IPS-18c (cell line): ENCODE results near the gene P4HTM.
A peak's percentile ranks its signal among the peaks of the same experiment; 100 is the strongest.

ENCODE experiments used
- H3K4me3 ChIP-seq: 2 replicates; pipeline ENCODE4 v1.7.0; 2013; ENCODE audit warnings: low read depth, mild to moderate bottlenecking, low read length, moderate library complexity; ENCODE audit not compliant: insufficient read depth
- H3K9me3 ChIP-seq: one replicate; pipeline ENCODE4 v1.6.1; 2013; ENCODE audit warnings: mild to moderate bottlenecking, low read length, moderate library complexity; ENCODE audit not compliant: control insufficient read depth, insufficient read depth

The P4HTM gene

GRCh38 chr3:48979451-48979850, 10.6 kb upstream of the P4HTM start:
- no peak overlapping the region for H3K4me3 ChIP-seq
- H3K9me3 ChIP-seq = no peaks in the 10 kb centered on the region

- no peak overlapping the region for H3K4me3 ChIP-seq
Measured at GRCh38 chr3:48980295-48980694, 9.7 kb upstream of the P4HTM start.

GRCh38 chr3:48982016-48982415, 8.0 kb upstream of the P4HTM start:
- Histone ChIP-seq H3K9me3 (no peaks in the 10 kb centered on the region), H3K4me3 (no peak overlapping the region)

More at GRCh38 chr3:48980295-48980694, 9.7 kb upstream of the P4HTM start:
- H3K9me3 ChIP-seq = no peaks in the 10 kb centered on the region

- Histone ChIP-seq H3K9me3 (no peaks in the 10 kb centered on the region), H3K4me3 (no peak overlapping the region)
Measured at GRCh38 chr3:48982686-48983085, 7.4 kb upstream of the P4HTM start.

GRCh38 chr3:48983096-48983495, 6.9 kb upstream of the P4HTM start:
- no peaks in the 10 kb centered on the region for H3K9me3 ChIP-seq
- H3K4me3 ChIP-seq = no peak overlapping the region

GRCh38 chr3:48984663-48985062, 5.4 kb upstream of the P4HTM start:
- H3K9me3 ChIP-seq = no peaks in the 10 kb centered on the region
- H3K4me3 ChIP-seq = no peak overlapping the region

GRCh38 chr3:48985831-48986376, 4.1 kb upstream of the P4HTM start:
- H3K9me3 ChIP-seq = no peaks in the 10 kb centered on the region
- no peak overlapping the region for H3K4me3 ChIP-seq

GRCh38 chr3:48989126-48989795, 780 bp upstream of the P4HTM start:
- Histone ChIP-seq H3K9me3 (no peaks in the 10 kb centered on the region), H3K4me3 (peak overlapping the region; percentile 64)

- peak overlapping the region; percentile 64 for H3K4me3 ChIP-seq
- no peaks in the 10 kb centered on the region for H3K9me3 ChIP-seq
Measured at GRCh38 chr3:48990636-48991469, 812 bp downstream of the P4HTM start.

- H3K9me3 ChIP-seq = no peaks in the 10 kb centered on the region
- H3K4me3 ChIP-seq = peak overlapping the region; percentile 64
Measured at GRCh38 chr3:48991851-48992545, 2.0 kb downstream of the P4HTM start.

- no peaks in the 10 kb centered on the region for H3K9me3 ChIP-seq
- H3K4me3 ChIP-seq = no peak overlapping the region
Measured at GRCh38 chr3:48993834-48994233, 3.8 kb downstream of the P4HTM start.

- H3K9me3 ChIP-seq = no peaks in the 10 kb centered on the region
- H3K4me3 ChIP-seq = no peak overlapping the region
Measured at GRCh38 chr3:48996640-48997039, 6.6 kb downstream of the P4HTM start.

- H3K9me3 ChIP-seq = no peaks in the 10 kb centered on the region
- H3K4me3 ChIP-seq = no peak overlapping the region
Measured at GRCh38 chr3:48997102-48997635, 7.1 kb downstream of the P4HTM start.

- no peaks in the 10 kb centered on the region for H3K9me3 ChIP-seq
- no peak overlapping the region for H3K4me3 ChIP-seq
Measured at GRCh38 chr3:48997714-48998637, 7.9 kb downstream of the P4HTM start.

GRCh38 chr3:48999085-48999858, 9.2 kb downstream of the P4HTM start:
- H3K9me3 ChIP-seq = no peaks in the 10 kb centered on the region
- no peak overlapping the region; the same call in 1 of the 2 replicates for H3K4me3 ChIP-seq

- no peak overlapping the region for H3K4me3 ChIP-seq
- H3K9me3 ChIP-seq = no peaks in the 10 kb centered on the region
Measured at GRCh38 chr3:49001155-49001554, 11.1 kb downstream of the P4HTM start.
